22Rv1 (cell line): ENCODE results near the gene GRM7.

ENCODE experiments used
- H3K27ac ChIP-seq: fragments of 450-650 bp; 2 replicates; pipeline ENCODE4 v1.5.1; 2017
- ZFX ChIP-seq: fragments of 450-650 bp; IDR thresholded peaks from 2 replicates; pipeline ENCODE4 v1.6.1; 2017; ENCODE audit warnings: antibody characterized with exemption, borderline replicate concordance
- TF ChIP-seq, protein P1 (sequence below): fragments of 450-650 bp; IDR thresholded peaks from 2 replicates; pipeline ENCODE4 v1.5.1; 2017; ENCODE audit warnings: mild to moderate bottlenecking

The GRM7 gene

DNA sequence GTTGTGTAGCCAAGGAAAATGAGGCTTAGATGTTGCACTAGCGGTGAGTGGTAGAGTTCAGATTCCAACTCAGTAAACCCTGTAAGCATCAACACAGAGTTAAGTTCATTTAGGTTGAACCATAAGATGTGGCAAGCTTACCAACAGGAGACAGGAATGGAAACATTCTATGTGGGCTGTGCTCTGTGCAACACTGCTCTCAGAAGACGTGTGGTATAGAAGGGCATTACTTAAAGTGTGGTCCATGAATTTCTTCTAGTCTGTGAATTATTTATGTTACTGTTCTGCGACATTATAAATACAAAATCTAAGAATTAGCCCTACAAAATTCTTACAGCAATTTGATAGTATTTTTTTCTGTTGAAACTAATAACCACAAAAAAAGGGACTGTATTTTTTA is 213.3 kb downstream of the GRM7 start:
- no peak overlapping the region for H3K27ac ChIP-seq
- TF ChIP-seq, protein P1, sequence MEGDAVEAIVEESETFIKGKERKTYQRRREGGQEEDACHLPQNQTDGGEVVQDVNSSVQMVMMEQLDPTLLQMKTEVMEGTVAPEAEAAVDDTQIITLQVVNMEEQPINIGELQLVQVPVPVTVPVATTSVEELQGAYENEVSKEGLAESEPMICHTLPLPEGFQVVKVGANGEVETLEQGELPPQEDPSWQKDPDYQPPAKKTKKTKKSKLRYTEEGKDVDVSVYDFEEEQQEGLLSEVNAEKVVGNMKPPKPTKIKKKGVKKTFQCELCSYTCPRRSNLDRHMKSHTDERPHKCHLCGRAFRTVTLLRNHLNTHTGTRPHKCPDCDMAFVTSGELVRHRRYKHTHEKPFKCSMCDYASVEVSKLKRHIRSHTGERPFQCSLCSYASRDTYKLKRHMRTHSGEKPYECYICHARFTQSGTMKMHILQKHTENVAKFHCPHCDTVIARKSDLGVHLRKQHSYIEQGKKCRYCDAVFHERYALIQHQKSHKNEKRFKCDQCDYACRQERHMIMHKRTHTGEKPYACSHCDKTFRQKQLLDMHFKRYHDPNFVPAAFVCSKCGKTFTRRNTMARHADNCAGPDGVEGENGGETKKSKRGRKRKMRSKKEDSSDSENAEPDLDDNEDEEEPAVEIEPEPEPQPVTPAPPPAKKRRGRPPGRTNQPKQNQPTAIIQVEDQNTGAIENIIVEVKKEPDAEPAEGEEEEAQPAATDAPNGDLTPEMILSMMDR = no peak
- no peak for TF ChIP-seq ZFX

DNA sequence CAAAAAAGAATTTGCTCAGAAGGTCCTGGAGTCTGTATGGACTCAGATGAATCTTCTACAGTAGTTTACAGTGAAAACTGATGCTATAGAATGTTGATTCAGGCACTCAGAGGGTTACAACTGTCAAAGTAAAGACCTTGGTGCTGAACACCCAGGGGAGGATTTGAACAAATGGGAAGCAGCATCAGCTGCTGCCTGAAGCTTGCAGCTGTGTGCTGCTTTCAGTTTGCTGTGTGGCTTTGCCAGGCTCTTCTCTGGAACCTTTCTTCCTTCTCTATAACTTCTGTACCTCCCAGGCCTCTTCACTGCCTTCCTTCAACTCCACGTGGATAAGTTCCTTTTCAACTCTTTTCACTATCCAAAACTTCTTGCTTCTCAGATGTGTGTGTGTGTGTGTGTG is 214.2 kb downstream of the GRM7 start:
- no peak overlapping the region for H3K27ac ChIP-seq
- no peak for TF ChIP-seq ZFX
- TF ChIP-seq, protein P1 = no peak

DNA sequence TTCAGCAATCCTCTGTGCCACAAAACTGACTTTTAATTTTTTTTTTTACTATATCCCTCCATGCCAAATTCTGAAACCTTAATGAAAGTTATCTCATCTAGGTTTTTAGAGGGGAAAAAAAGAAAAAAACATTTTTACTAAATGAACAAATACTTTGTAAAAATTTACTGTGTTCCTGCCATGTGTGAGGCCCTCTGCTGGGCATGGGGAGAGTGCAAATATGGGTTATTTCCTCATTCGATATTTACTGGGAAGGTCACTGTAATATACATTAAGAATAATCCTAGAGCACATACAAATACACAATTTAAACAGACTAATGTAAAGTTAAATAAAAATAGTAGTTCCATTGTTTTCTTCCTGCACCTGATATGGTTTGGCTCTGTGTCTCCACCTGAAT is 215.0 kb downstream of the GRM7 start:
- TF ChIP-seq, protein P1 = peak; percentile 67
- no peak for TF ChIP-seq ZFX
- no peak overlapping the region for H3K27ac ChIP-seq

DNA sequence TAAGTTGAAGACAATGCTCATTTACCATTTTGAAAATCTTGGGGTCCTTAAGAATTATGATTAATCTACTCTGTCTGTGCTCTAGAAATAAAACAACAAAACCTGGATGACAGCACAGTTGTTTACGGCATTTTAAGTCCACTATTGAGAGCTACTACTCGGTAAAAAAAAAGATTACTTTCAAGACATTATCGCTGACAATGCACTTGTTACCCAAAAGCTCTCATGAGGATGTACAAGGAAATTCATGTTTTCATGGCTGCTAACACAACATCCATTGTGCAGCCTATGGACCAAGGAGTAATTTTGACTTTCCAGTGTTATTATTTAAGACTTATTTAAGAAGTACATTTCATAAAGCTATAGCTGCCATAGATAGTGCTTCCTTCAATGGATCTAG is 221.3 kb downstream of the GRM7 start:
- H3K27ac ChIP-seq = no peak overlapping the region
- TF ChIP-seq ZFX = no peak
- TF ChIP-seq, protein P1 = no peak

DNA sequence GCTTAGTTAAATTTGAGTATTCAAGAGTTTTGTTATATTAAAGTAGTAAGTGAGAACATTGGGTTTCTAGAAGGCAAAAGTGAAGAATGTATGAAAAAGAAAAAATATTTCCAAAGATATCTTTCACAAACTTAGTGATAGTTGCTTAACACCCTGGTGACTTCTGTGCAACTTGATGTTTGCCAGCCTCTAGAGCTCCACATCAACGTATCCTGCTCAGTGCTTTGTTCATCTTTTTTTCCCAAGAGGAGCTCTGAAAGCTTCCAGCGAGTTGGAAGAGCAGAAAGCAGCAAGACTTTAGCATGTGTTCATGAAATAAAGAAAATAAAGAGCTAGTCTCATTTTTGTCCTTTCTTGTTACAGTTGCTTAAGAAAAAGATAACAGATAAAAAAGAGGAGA is 225.5 kb downstream of the GRM7 start:
- no peak overlapping the region for H3K27ac ChIP-seq
- no peak for TF ChIP-seq ZFX
- TF ChIP-seq, protein P1 = no peak

DNA sequence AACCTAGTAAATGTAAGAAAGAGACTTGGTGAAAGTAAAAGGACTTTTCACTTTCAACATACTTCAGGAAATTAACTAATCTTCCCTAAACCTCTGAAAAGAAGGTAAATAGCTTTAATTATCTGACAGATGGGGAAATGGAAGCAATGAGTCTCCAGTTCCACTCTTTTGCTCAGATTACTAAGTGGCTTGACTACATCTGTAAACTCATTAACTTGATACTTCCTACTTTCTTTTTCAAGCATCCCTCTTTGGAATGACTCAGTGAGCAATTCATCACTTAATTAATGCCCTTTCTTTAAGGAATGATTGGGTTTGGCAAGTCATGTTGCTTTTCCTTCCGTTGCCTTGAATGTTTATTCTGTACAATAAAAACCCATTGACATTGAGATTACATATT is 234.2 kb downstream of the GRM7 start:
- no peak overlapping the region for H3K27ac ChIP-seq
- TF ChIP-seq, protein P1 = no peak
- no peak for TF ChIP-seq ZFX

DNA sequence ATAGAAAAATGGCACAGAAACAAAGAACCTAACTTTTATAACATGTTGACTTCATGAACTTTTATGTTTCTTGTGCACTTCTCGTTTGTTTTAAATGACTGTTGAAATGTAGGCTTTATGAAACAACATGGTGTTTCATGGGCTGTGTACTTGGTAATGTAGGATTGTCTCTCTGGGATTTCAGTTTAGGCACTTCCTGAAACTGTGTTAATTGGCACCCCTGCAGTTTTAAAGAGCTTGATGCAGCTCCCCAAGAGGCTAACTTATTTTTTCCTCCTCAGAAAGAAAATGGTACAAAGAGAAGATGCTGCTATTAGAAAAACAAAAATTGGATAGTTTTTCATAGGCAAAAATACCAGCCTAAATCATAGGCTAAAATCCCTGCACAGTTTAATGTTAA is 239.2 kb downstream of the GRM7 start:
- TF ChIP-seq, protein P1 = no peak
- TF ChIP-seq ZFX = no peak
- no peak overlapping the region for H3K27ac ChIP-seq
